Superior temporal gyrus (tissue), 1 donor: ENCODE measurements around the gene RNF13.

ENCODE experiments used
- DNase-seq: peaks from one replicate; pipeline ENCODE4 v3.0.0-alpha.2; 2016; ENCODE audit errors: extremely low spot score

The RNF13 gene

GRCh38 chr3:149992416-149993058, 179.5 kb downstream of the RNF13 start:
- no peak for DNase-seq

GRCh38 chr3:149998946-149999345, 185.9 kb downstream of the RNF13 start:
- DNase-seq = no peak

- DNase-seq = no peak
These were observed 186.4 kb downstream of the RNF13 start for GRCh38 chr3:149999421-149999820.

GRCh38 chr3:150000641-150001040, 187.6 kb downstream of the RNF13 start:
- DNase-seq = no peak

GRCh38 chr3:150005243-150006112, 192.5 kb downstream of the RNF13 start:
- DNase-seq = peak; percentile 20

GRCh38 chr3:150006794-150007193, 193.8 kb downstream of the RNF13 start:
- no peak for DNase-seq
